Measurements from ENCODE around the gene CACNA1E.
"Not testable (repeated sequence)": the region's sequence is repeated elsewhere in the genome, so short reads cannot be mapped to it uniquely, and the experiment has no call there.

The CACNA1E gene

DNA sequence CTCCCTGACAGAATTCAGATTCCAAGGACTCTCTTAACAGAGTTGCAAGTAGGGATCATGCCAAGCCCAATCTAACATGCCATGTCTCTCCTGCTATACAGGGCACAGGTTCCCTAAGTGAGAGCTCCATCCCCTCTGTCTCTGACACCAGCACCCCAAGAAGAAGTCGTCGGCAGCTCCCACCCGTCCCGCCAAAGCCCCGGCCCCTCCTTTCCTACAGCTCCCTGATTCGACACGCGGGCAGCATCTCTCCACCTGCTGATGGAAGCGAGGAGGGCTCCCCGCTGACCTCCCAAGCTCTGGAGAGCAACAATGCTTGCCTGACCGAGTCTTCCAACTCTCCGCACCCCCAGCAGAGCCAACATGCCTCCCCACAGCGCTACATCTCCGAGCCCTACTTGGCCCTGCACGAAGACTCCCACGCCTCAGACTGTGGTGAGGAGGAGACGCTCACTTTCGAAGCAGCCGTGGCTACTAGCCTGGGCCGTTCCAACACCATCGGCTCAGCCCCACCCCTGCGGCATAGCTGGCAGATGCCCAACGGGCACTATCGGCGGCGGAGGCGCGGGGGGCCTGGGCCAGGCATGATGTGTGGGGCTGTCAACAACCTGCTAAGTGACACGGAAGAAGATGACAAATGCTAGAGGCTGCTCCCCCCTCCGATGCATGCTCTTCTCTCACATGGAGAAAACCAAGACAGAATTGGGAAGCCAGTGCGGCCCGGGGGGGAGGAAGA lies 315.0 kb downstream of the CACNA1E start:
- in situ Hi-C loops (cut with MboI; ENCODE audit: low sequenced_read_pairs): no loop called here

DNA sequence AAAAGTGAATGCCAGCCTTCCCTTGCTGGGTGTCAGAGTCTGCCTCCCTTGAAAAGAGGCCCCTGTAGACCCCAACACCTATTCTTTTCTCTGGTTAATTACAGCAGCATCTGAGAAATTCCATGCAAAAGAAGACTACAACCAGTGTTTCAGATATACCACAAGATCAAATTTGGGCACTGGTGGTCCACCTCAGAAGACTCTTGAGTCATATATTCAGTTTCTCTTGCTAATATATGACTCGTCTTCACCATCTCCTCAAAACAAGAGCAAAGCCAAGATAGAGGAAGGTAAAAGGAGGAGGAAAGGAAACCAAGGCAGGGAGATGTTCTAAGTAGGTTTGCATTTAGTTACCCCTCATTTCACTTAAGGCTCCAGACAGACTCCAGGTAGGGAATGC lies 318.3 kb downstream of the CACNA1E start:
- in situ Hi-C loops (cut with MboI; ENCODE audit: low sequenced_read_pairs): no loop called here

- in situ Hi-C loops (cut with MboI; ENCODE audit: low sequenced_read_pairs): no loop called here
Observed at GRCh38 chr1:181802466-181802865, 319.1 kb downstream of the CACNA1E start.

GRCh38 chr1:181803421-181803820 lies 320.1 kb downstream of the CACNA1E start:
- in situ Hi-C loops (cut with MboI; ENCODE audit: low sequenced_read_pairs): no loop called here

GRCh38 chr1:181804989-181805388 lies 321.7 kb downstream of the CACNA1E start:
- in situ Hi-C loops (cut with MboI; ENCODE audit: low sequenced_read_pairs): no loop called here

- in situ Hi-C loops (cut with MboI; ENCODE audit: low sequenced_read_pairs): no loop called here
Observed at GRCh38 chr1:181806746-181807145, 323.4 kb downstream of the CACNA1E start.

GRCh38 chr1:181807251-181807650 lies 323.9 kb downstream of the CACNA1E start:
- in situ Hi-C loops (cut with MboI; ENCODE audit: low sequenced_read_pairs): no loop called here

DNA sequence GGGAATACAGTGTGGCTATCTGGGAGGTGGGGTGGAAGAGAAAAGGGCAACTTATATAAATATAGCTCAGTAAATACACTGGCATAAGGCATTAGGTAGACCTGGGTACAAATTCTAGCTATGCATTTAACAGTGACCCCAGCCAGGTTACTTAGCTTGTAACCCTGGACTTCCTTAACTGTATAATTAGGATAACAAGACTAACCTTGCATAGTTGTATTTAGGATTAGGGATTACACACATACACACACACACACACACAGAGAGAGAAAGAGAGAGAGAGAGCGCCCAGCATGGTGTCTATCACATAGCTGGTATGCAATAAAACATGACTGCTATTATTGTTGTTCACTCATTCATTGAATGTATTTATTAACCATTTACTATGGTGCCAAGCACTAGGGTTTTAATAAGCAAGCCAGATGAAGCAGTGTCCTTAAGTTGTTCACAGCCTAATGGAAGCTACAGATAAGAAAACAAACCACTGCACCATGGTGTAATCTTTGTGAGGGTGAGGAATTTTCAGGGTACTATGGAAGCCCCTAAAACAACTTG lies 326.8 kb downstream of the CACNA1E start:
- in situ Hi-C loops (cut with MboI; ENCODE audit: low sequenced_read_pairs): no loop called here

DNA sequence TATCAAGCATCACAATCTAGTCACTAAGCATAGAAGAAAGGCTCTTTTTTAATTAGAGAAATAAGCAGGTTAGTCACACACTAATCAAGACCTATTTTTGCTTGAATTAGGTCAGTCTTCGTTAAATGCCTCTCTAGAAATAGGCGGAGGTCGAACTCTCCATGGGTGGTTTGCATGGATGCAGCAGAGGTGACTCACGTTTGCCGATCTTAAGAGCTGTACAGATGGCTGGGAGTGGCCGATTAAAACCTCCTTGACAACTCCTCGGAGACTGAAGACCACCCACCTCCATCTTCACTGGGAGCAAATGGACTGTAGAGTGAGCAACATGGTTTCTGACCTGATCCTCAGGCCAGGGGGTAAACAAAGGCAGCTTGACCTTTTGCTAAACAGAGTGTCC lies 328.9 kb downstream of the CACNA1E start:
- in situ Hi-C loops (cut with MboI; ENCODE audit: low sequenced_read_pairs): no loop called here

GRCh38 chr1:181813266-181813665 lies 329.9 kb downstream of the CACNA1E start:
- in situ Hi-C loops (cut with MboI; ENCODE audit: low sequenced_read_pairs): no loop called here

DNA sequence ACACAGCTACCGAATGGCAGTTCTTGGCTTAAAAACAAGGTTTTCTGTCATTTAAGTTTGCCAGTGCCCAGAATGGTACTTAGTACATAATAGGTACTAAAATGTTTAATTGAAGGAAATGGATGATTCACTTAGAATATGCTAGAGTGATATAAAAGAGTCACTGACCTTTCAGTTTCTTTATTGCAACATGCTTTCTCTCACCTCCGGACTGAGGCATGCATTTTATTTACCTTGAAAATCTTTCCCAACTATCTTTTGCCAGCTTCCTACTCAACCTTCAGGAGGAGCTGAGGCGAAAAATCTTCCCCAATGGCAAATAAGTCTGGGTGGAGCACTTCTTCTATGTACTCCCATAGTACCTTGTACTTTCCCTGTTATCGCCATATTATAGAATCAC lies 333.3 kb downstream of the CACNA1E start:
- in situ Hi-C loops (cut with MboI; ENCODE audit: low sequenced_read_pairs): no loop called here

GRCh38 chr1:181817091-181817490 lies 333.8 kb downstream of the CACNA1E start:
- in situ Hi-C loops (cut with MboI; ENCODE audit: low sequenced_read_pairs): no loop called here

DNA sequence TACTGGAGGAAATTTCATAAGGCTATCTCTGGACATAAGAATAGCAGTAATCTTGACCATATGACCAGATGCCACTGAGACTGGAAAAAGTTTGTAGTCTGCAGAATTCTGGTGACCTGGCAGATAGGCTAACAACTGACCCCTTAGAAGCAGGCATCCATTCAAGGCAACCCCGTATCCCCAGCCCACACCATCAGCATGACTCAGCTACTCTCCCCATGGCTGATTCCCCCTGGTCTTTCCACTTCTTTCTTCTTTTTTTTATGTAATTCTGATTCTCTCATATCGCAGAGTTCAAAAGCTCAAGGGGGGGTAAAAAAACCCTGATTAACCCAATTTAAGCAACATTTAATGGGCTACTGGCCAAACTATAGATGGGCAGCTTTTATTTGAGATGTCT lies 335.1 kb downstream of the CACNA1E start:
- in situ Hi-C loops (cut with MboI; ENCODE audit: low sequenced_read_pairs): no loop called here

GRCh38 chr1:181818943-181819342 lies 335.6 kb downstream of the CACNA1E start:
- in situ Hi-C loops (cut with MboI; ENCODE audit: low sequenced_read_pairs): no loop called here

- in situ Hi-C loops (cut with MboI; ENCODE audit: low sequenced_read_pairs): no loop called here
Observed at GRCh38 chr1:181821701-181822100, 338.4 kb downstream of the CACNA1E start.

DNA sequence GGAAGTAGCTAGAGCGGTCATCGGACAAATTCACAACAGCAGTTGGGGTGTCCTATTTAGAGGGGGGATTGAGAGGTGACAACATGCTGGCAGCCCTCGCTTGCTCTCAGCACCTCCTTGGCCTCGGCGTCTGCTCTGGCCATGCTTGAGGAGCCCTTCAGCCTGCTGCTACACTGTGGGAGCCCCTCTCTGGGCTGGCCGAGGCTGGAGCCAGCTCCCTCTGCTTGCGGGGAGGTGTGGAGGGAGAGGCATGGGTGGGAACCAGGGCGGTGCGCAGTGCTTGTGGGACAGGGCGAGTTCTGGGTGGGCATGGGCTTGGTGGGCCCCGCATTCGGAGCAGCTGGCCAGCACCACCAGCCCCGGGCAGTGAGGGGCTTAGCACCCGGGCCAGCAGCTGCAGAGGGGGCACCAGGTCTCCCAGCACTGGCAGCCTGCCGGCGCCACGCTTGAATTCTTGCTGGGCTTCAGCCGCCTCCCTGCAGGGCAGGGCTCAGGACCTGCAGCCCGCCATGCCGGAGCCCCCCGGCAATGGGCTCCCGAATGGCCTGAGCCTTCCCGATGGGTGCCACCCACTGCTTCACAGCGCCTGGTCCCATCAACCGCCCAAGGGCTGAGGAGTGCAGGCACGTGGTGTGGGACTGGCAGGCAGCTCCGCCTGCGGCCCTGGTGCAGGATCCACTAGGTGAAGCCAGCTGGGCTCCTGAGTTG lies 349.0 kb downstream of the CACNA1E start:
- in situ Hi-C loops (cut with MboI; ENCODE audit: low sequenced_read_pairs): not testable (repeated sequence)

DNA sequence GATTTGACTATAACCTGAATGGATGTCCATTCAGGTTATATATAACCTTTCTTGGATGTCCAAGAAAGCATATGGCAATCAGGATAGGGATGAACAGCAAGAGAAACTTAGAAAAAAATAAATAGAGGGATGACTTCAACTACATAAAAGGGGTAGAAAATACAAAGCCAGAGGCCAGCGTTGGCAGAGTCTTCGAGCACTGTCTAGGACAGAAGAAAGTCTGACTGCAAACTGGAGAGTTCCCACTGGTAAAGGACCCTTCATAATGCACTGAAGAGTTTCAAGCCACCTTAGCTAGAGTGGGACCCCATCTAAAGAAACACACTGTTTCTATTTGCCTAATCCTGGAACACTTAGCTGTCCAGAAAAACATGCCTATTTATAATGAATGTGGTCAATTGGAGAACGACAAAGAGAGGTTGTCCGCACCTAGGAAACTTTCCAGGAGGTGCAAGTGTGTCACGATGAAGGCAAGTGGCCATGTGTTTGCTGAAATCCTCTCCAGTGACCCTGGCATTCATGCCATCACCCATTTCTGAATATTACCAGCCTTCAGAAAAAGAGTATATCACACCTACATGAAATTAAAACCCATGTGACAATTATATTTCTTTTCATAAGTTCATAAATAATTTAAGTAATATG lies 362.8 kb downstream of the CACNA1E start:
- in situ Hi-C loops (cut with MboI; ENCODE audit: low sequenced_read_pairs): no loop called here

GRCh38 chr1:181846681-181847080 lies 363.4 kb downstream of the CACNA1E start:
- in situ Hi-C loops (cut with MboI; ENCODE audit: low sequenced_read_pairs): no loop called here

DNA sequence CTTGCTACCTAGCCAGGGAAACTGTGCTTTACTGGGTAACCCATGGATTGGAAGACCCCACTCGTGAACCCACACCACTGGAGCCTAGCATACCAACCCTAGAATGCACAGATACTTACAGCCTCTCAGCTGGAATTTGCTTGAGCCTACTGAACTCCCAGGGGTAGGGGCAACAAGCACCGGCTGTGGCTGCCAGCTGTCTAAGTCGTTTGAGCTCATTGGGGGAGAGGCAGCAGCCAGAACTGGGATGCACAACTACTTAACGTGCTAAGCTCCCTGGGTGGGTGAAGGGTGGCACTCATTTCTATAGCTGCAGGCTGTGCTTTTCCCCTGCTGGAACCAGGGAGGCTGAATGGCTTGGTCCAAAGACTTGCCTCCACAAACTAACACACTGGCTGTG lies 365.8 kb downstream of the CACNA1E start:
- in situ Hi-C loops (cut with MboI; ENCODE audit: low sequenced_read_pairs): no loop called here

DNA sequence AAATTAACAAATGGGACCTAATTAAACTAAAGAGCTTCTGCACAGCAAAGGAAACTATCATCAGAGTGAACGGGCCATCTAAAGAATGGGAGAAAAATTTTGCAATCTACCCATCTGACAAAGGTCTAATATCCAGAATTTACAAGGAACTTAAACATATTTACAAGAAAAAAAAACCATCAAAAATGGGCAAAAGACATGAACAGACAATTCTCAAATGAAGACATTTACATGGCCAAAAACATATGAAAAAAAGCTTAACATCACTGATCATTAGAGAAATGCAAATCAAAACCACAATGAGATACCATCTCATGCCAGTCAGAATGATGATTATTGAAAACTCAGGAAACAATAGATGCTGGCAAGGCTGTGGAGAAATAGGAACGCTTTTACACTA lies 370.9 kb downstream of the CACNA1E start:
- in situ Hi-C loops (cut with MboI; ENCODE audit: low sequenced_read_pairs): not testable (repeated sequence)

- in situ Hi-C loops (cut with MboI; ENCODE audit: low sequenced_read_pairs): no loop called here
Observed at GRCh38 chr1:181855380-181855779, 372.1 kb downstream of the CACNA1E start.
